OCI-LY3 (cell line): ENCODE data around the gene ELL2.
"Not testable (repeated sequence)": the region's sequence is repeated elsewhere in the genome, so short reads cannot be mapped to it uniquely, and the experiment has no call there.

ENCODE experiments used
- H2AFZ ChIP-seq: fragments of 200-600, 300-600 bp; shearing (Covaris generic); 2 replicates; pipeline ENCODE4 v1.6.0; 2014; ENCODE audit warnings: antibody characterized with exemption, low read depth, low read length
- H3K27ac ChIP-seq: fragments of 200-600, 300-600 bp; sonication (generic); 2 replicates; pipeline ENCODE4 v1.5.1; 2014; ENCODE audit warnings: mild to moderate bottlenecking, low read length, moderate library complexity, mixed read lengths
- H3K27me3 ChIP-seq: fragments of 200-600, 300-600 bp; sonication (generic); 2 replicates; pipeline ENCODE4 v1.6.1; 2014; ENCODE audit warnings: low read depth, low read length, mixed read lengths
- H3K36me3 ChIP-seq: fragments of 200-600, 300-600 bp; sonication (generic); replicated peaks from 2 replicates; pipeline ENCODE3; 2014; ENCODE audit warnings: low read depth, low read length, mixed read lengths
- H3K4me1 ChIP-seq: fragments of 300-600, 200-600 bp; sonication (generic); 2 replicates; pipeline ENCODE4 v1.6.1; 2014; ENCODE audit warnings: low read length, mixed read lengths
- H3K4me2 ChIP-seq: fragments of 200-600, 300-600 bp; sonication (generic); 2 replicates; pipeline ENCODE4 v1.6.1; 2014; ENCODE audit warnings: low read length, mixed read lengths
- H3K4me3 ChIP-seq: fragments of 300-600, 200-600 bp; sonication (generic); 2 replicates; pipeline ENCODE4 v1.5.1; 2014; ENCODE audit warnings: antibody characterized with exemption, mild to moderate bottlenecking, low read length, moderate library complexity
- H3K79me2 ChIP-seq: fragments of 300-600, 200-600 bp; shearing (Covaris generic); 2 replicates; pipeline ENCODE4 v1.6.1; 2014; ENCODE audit warnings: mild to moderate bottlenecking, low read length, mixed read lengths
- H3K9ac ChIP-seq: fragments of 300-600, 200-600 bp; shearing (Covaris generic); 2 replicates; pipeline ENCODE4 v1.6.0; 2014; ENCODE audit warnings: mild to moderate bottlenecking, low read length, moderate library complexity
- H3K9me3 ChIP-seq: fragments of 200-600, 300-600 bp; shearing (Covaris generic); 2 replicates; pipeline ENCODE4 v1.6.1; 2014; ENCODE audit warnings: low read length, mixed read lengths; ENCODE audit not compliant: insufficient read depth
- H4K20me1 ChIP-seq: fragments of 200-600, 300-600 bp; sonication (generic); 2 replicates; pipeline ENCODE4 v1.6.1; 2016; ENCODE audit warnings: low read length, mixed read lengths; ENCODE audit not compliant: insufficient read depth
- EZH2phosphoT487 ChIP-seq: fragments of 200-600 bp; shearing (Covaris generic); IDR thresholded peaks from 2 replicates; pipeline ENCODE4 v1.6.1; 2018; ENCODE audit warnings: antibody characterized with exemption, mixed run types, low read depth
- TF ChIP-seq, protein P1 (sequence below): fragments of 200-600, 300-600 bp; sonication (generic); IDR thresholded peaks from 2 replicates; pipeline ENCODE4 v1.5.1; 2014; ENCODE audit warnings: antibody characterized with exemption, low read length, low read depth

ELL2 gene

GRCh38 chr5:95837492-95837891 is 124.2 kb downstream of the ELL2 start:
- H3K36me3 ChIP-seq, result no peaks in the 10 kb centered on the region
- H3K27ac ChIP-seq, result no peak overlapping the region
- H4K20me1 ChIP-seq, result no peaks in the 10 kb centered on the region
- TF ChIP-seq, protein P1, sequence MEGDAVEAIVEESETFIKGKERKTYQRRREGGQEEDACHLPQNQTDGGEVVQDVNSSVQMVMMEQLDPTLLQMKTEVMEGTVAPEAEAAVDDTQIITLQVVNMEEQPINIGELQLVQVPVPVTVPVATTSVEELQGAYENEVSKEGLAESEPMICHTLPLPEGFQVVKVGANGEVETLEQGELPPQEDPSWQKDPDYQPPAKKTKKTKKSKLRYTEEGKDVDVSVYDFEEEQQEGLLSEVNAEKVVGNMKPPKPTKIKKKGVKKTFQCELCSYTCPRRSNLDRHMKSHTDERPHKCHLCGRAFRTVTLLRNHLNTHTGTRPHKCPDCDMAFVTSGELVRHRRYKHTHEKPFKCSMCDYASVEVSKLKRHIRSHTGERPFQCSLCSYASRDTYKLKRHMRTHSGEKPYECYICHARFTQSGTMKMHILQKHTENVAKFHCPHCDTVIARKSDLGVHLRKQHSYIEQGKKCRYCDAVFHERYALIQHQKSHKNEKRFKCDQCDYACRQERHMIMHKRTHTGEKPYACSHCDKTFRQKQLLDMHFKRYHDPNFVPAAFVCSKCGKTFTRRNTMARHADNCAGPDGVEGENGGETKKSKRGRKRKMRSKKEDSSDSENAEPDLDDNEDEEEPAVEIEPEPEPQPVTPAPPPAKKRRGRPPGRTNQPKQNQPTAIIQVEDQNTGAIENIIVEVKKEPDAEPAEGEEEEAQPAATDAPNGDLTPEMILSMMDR, result no peak
- TF ChIP-seq EZH2phosphoT487, result no peak
- H2AFZ ChIP-seq, result no peak overlapping the region
- peaks cover 54% of the 10 kb centered on the region for H3K4me1 ChIP-seq
- no peaks in the 10 kb centered on the region for H3K79me2 ChIP-seq
- no peak overlapping the region for H3K4me3 ChIP-seq
- H3K27me3 ChIP-seq, result no peaks in the 10 kb centered on the region
- no peaks in the 10 kb centered on the region for H3K9me3 ChIP-seq
- H3K4me2 ChIP-seq, result no peak overlapping the region
- no peak overlapping the region for H3K9ac ChIP-seq

DNA sequence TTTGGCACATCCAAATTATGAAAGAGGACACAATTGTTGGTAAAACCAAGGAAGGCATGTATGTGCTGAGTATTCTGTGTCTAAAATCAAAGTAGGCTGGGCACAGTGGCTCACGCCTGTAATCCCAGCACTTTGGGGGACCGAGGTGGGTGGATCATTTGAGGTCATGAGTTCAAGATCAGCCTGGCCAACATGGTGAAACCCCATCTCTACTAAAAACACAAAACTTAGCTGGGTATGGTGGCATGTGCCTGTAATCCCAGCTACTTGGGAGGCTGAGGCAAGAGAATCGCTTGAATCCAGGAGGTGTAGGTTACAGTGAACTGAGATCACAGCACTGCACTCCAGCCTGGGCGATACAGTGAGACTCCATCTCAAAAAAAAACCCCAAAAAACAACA is 124.7 kb downstream of the ELL2 start:
- not testable (repeated sequence) for H3K79me2 ChIP-seq, H4K20me1 ChIP-seq, H3K9me3 ChIP-seq, H3K36me3 ChIP-seq, H3K9ac ChIP-seq, H3K27ac ChIP-seq, H2AFZ ChIP-seq, H3K4me3 ChIP-seq, H3K27me3 ChIP-seq
- Histone ChIP-seq H3K4me2 (0 out of 2 replicates have a peak overlapping the region, but pooled peaks have one; percentile 17), H3K4me1 (peaks cover 50% of the 10 kb centered on the region)

GRCh38 chr5:95836544-95836943 is 125.1 kb downstream of the ELL2 start:
- H3K9me3 ChIP-seq, result no peaks in the 10 kb centered on the region
- no peak overlapping the region for H3K9ac ChIP-seq
- peaks cover 46% of the 10 kb centered on the region for H3K4me1 ChIP-seq
- TF ChIP-seq, protein P1, result no peak
- TF ChIP-seq EZH2phosphoT487, result no peak
- H2AFZ ChIP-seq, result no peak overlapping the region
- H3K36me3 ChIP-seq, result no peaks in the 10 kb centered on the region
- no peak overlapping the region for H3K4me3 ChIP-seq
- no peak overlapping the region for H3K27ac ChIP-seq
- H4K20me1 ChIP-seq, result no peaks in the 10 kb centered on the region
- no peaks in the 10 kb centered on the region for H3K27me3 ChIP-seq
- peak overlapping the region; percentile 68 for H3K4me2 ChIP-seq
- H3K79me2 ChIP-seq, result no peaks in the 10 kb centered on the region

DNA sequence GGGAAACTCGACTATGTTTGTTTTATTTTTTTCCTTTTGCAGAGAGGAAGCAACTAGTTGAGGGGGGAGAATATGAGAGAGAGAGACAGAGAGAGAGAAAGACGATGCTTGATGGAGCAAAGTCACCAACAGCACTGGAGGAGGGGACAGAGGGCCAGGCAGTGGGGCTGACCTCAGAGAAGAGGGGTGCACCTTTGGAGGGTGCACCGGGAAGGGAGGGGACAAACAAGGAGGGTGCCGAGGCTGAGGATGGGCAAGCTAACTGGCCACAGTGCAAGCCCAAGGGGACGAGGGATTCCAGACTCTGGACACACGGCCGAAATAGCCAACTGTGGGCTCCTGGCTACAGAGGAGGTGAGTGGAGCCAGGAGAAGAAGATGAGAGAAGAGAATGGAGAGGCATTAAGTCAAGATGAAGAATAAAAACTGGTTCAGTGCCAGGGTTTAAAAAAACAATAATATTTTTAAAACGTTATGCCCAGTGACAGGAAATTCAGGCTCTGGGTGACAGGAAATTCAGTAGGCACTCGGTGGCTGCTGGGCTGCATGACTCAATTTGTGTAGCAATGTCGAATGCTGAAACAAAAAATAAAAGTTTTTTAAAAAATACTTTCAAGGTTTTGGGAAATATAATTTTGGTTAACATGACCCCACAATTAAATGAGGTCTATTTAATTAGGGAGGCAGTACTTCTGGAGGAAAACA is 125.8 kb downstream of the ELL2 start:
- peak overlapping the region; percentile 75 for H3K9ac ChIP-seq
- peak overlapping the region; percentile 68 for H3K4me2 ChIP-seq
- TF ChIP-seq, protein P1, result no peak
- TF ChIP-seq EZH2phosphoT487, result no peak
- H2AFZ ChIP-seq, result peak overlapping the region; percentile 15; the same call in 1 of the 2 replicates
- H3K27ac ChIP-seq, result peak overlapping the region; percentile 93; the same call in 1 of the 2 replicates
- no peaks in the 10 kb centered on the region for H3K79me2 ChIP-seq
- H3K4me1 ChIP-seq, result peaks cover 39% of the 10 kb centered on the region
- no peaks in the 10 kb centered on the region for H3K9me3 ChIP-seq
- H3K36me3 ChIP-seq, result no peaks in the 10 kb centered on the region
- no peaks in the 10 kb centered on the region for H3K27me3 ChIP-seq
- H3K4me3 ChIP-seq, result peak overlapping the region; percentile 76
- H4K20me1 ChIP-seq, result no peaks in the 10 kb centered on the region
